Measurements from ENCODE around the gene RPL9.
"Not testable (repeated sequence)": the region's sequence is repeated elsewhere in the genome, so short reads cannot be mapped to it uniquely, and the experiment has no call there.

Gene RPL9

GRCh38 chr4:39435659-39436563 is 22.8 kb downstream of the RPL9 start:
- TF ChIP-seq CTCF (IDR thresholded peaks at IDR 0.05; ENCODE audit: low read depth, low read length): peak; percentile 14
- no peak for TF ChIP-seq MYC (IDR thresholded peaks at IDR 0.05; ENCODE audit: low read depth, low read length)
- no peak overlapping the region for H3K4me3 ChIP-seq (ENCODE audit: low read depth, low read length)
- peak; percentile 37 for DNase-seq (ENCODE audit: low read depth)

GRCh38 chr4:39433878-39434492 is 24.7 kb downstream of the RPL9 start:
- DNase-seq (ENCODE audit: low read depth): no peak
- TF ChIP-seq MYC (IDR thresholded peaks at IDR 0.05; ENCODE audit: low read depth, low read length) (no peak), CTCF (IDR thresholded peaks at IDR 0.05; ENCODE audit: low read depth, low read length) (no peak), POLR2A (IDR thresholded peaks at IDR 0.05; ENCODE audit: extremely low read depth, insufficient read length) (no peak)
- TF ChIP-seq, protein P1, sequence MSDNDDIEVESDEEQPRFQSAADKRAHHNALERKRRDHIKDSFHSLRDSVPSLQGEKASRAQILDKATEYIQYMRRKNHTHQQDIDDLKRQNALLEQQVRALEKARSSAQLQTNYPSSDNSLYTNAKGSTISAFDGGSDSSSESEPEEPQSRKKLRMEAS (IDR thresholded peaks at IDR 0.05; ENCODE audit: low read depth, low read length): no peak

DNA sequence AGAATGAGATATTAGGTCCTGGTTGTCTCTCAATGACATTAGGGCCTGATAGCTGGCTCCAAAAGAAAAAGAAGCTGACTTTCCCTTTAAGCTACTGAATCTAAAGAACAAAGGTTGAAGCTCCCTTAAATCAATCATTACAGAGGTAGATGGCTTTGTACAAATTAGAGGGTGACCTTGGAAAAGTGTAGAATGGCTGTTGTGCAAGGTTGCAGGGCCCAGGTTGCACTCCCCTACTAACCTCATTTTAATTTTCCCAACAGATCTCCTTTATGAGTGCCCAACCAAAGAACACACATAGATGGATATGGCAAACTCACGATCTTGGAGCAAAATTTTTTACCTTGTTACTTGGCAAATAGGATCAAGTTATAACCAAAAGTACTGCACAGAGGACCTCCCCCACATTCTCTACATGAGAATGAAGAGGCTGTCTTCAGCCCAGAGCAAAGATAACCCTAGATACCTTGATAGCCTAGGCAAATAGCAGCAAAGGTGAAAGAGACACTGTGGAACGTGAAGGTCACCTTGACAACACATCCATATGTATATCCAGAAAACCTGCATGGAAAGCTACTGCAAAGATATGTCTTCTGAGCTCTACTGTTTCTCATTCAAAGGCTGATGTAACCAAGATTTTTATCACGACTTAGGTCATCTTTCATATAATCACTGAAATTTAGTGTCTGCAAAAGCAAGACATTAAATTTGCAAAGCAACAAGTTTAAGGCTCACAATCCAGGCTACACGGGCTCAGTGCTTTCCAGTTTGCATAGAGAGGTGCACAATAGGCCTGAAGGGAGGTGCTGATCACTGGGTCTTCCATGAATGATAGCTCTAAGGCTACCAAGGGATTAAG is 29.0 kb downstream of the RPL9 start:
- no peak for DNase-seq (ENCODE audit: low read depth)
- H3K4me3 ChIP-seq (ENCODE audit: low read depth, low read length): no peak overlapping the region
- TF ChIP-seq POLR2A (IDR thresholded peaks at IDR 0.05; ENCODE audit: extremely low read depth, insufficient read length): no peak
- no peak for TF ChIP-seq CTCF (IDR thresholded peaks at IDR 0.05; ENCODE audit: low read depth, low read length)
- no peak for TF ChIP-seq MYC (IDR thresholded peaks at IDR 0.05; ENCODE audit: low read depth, low read length)
- TF ChIP-seq, protein P1 (IDR thresholded peaks at IDR 0.05; ENCODE audit: low read depth, low read length): no peak

More at GRCh38 chr4:39433878-39434492, 24.7 kb downstream of the RPL9 start:
- no peak overlapping the region for H3K4me3 ChIP-seq (ENCODE audit: low read depth, low read length)

GRCh38 chr4:39427520-39428114 is 31.1 kb downstream of the RPL9 start:
- DNase-seq (ENCODE audit: low read depth): peak; percentile 35
- no peak for TF ChIP-seq MYC (IDR thresholded peaks at IDR 0.05; ENCODE audit: low read depth, low read length)
- TF ChIP-seq CTCF (IDR thresholded peaks at IDR 0.05; ENCODE audit: low read depth, low read length): no peak
- TF ChIP-seq POLR2A (IDR thresholded peaks at IDR 0.05; ENCODE audit: extremely low read depth, insufficient read length): no peak
- TF ChIP-seq, protein P1 (IDR thresholded peaks at IDR 0.05; ENCODE audit: low read depth, low read length): no peak
- no peak overlapping the region for H3K4me3 ChIP-seq (ENCODE audit: low read depth, low read length)

GRCh38 chr4:39426728-39427127 is 32.0 kb downstream of the RPL9 start:
- TF ChIP-seq MYC (IDR thresholded peaks at IDR 0.05; ENCODE audit: low read depth, low read length) (no peak), POLR2A (IDR thresholded peaks at IDR 0.05; ENCODE audit: extremely low read depth, insufficient read length) (no peak), CTCF (IDR thresholded peaks at IDR 0.05; ENCODE audit: low read depth, low read length) (no peak)
- TF ChIP-seq, protein P1 (IDR thresholded peaks at IDR 0.05; ENCODE audit: low read depth, low read length): no peak
- DNase-seq (ENCODE audit: low read depth): no peak
- H3K4me3 ChIP-seq (ENCODE audit: low read depth, low read length): no peak overlapping the region

DNA sequence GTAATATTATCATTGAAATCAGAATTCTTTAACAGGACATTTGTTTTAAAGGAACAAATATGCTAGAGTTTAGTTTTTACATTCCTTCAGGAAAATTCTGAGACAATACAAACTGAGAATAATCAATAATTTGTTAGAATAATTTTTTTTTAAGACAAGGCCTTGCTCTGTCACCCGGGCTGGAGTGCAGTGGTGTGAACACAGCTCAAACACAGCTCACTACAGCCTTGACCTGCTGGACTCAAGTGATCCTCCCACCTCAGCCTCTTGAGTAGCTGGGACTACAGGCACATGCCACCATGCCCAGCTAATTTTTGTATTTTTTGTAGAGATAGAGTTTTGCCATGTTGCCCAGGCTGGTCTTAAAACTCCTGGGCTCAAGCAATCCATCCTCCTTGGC is 33.4 kb downstream of the RPL9 start:
- not testable (repeated sequence) for DNase-seq (ENCODE audit: low read depth); H3K4me3 ChIP-seq (ENCODE audit: low read depth, low read length)
